Vagina (tissue), 2 donors: ENCODE measurements around the gene CHRM5. TPM values are rescaled to one million over a fixed set of nuclear protein-coding genes. Genes with fewer than 3 reads are reported as not detected.
"Not testable (repeated sequence)": the region's sequence is repeated elsewhere in the genome, so short reads cannot be mapped to it uniquely, and the experiment has no call there.

Source experiments
- DNase-seq, 2 donors: peaks; one replicate each; pipeline ENCODE4 v3.0.0-alpha.2; 2017; ENCODE audit errors: extremely low spot score in 2 of 2
- H3K27ac ChIP-seq: fragments of 200-600 bp; sonication (generic); one replicate; pipeline ENCODE4 v1.5.1; 2019
- H3K27me3 ChIP-seq: fragments of 200-600 bp; sonication (generic); one replicate; pipeline ENCODE4 v1.5.1; 2019
- H3K36me3 ChIP-seq, 2 donors: fragments of 200-600 bp; sonication (generic); one replicate each; pipeline ENCODE4 v1.5.1; 2017 to 2019
- H3K4me1 ChIP-seq: fragments of 200-600 bp; sonication (generic); one replicate; pipeline ENCODE4 v1.5.1; 2019
- H3K4me3 ChIP-seq, 2 donors: fragments of 200-600 bp; sonication (generic); 1 replicate in 1 of 2; 2 replicates in 1 of 2; pipeline ENCODE4 v1.5.1; 2016 to 2019
- H3K9me3 ChIP-seq: fragments of 200-600 bp; sonication (generic); one replicate; pipeline ENCODE4 v1.5.1; 2019
- CTCF ChIP-seq, 3 experiments: fragments of 450-650 bp in 2 of 3; fragments of 200-600 bp in 1 of 3; sonication (generic) in 1 of 3; IDR thresholded peaks; one replicate each; pipeline ENCODE4 v1.5.1; 2017 to 2019; ENCODE audit warnings: antibody characterized with exemption in 3 of 3, mild to moderate bottlenecking in 2 of 3, moderate library complexity in 2 of 3
- POLR2A ChIP-seq, 2 donors: fragments of 450-650 bp; IDR thresholded peaks; one replicate each; pipeline ENCODE4 v1.6.1; 2017; ENCODE audit warnings: antibody characterized with exemption in 2 of 2, mild to moderate bottlenecking in 2 of 2, moderate library complexity in 2 of 2
- POLR2AphosphoS5 ChIP-seq, 2 donors: sonication (generic); formaldehyde crosslinking; IDR thresholded peaks; one replicate each; pipeline ENCODE4 v1.9.0; 2017; ENCODE audit warnings: antibody characterized with exemption in 2 of 2, mild to moderate bottlenecking in 2 of 2, low read depth in 1 of 2; ENCODE audit not compliant: insufficient read depth in 1 of 2
- intact Hi-C: fragments of 100-400 bp; cut with DNase I; formaldehyde crosslinking; loops from one replicate; pipeline ENCODE4 v1.15.1; 2023
- total RNA-seq: library from RNA; depleted of rRNA; stranded (reverse); fragments of >200 nt; gene quantifications from one replicate; pipeline ENCODE4 v1.2.3, GENCODE V29; 2016

The CHRM5 gene
- total RNA-seq, 1 donor from 2014 or later, result not detected

GRCh38 chr15:33985751-33986150, 17.5 kb downstream of the CHRM5 start:
- no peak for TF ChIP-seq POLR2A (IDR thresholded peaks at IDR 0.05)
- TF ChIP-seq CTCF (IDR thresholded peaks at IDR 0.05), result no peak
- Histone ChIP-seq H3K9me3 (no peaks in the 10 kb centered on the region), H3K4me3 (no peak overlapping the region), H3K4me1 (no peaks in the 10 kb centered on the region), H3K36me3 (no peaks in the 10 kb centered on the region), H3K27ac (no peak overlapping the region), H3K27me3 (no peaks in the 10 kb centered on the region)
- no peak for DNase-seq
- intact Hi-C loops, result no loop called here

DNA sequence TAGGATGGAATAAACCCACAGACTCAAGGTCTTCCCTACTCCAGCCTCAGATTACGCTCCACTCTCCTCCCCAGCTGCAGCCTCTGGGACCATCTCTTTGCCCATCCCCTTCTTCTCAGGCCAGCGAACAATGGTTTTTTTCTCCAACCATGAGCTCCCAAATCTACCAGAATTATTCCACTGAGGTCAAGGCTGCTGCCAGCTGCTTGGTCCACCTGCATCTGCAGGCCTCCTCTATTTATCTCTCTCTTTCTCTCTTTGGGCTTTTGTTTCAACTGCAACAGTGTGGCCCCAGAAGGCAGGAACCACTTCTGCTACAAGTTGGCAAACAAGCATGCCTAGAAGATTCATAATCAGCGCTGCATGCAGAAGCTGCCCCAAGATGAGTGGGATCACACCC, 19.1 kb downstream of the CHRM5 start:
- no peak for DNase-seq
- H3K4me3 ChIP-seq, result no peak overlapping the region
- H3K27ac ChIP-seq, result no peak overlapping the region
- no peaks in the 10 kb centered on the region for H3K27me3 ChIP-seq
- TF ChIP-seq CTCF (IDR thresholded peaks at IDR 0.05), result no peak
- TF ChIP-seq POLR2A (IDR thresholded peaks at IDR 0.05), result no peak
- TF ChIP-seq POLR2AphosphoS5 (IDR thresholded peaks at IDR 0.05; ENCODE audit: insufficient read depth in 1 of 2, low read depth in 1 of 2), result no peak
- H3K9me3 ChIP-seq, result no peaks in the 10 kb centered on the region
- H3K4me1 ChIP-seq, result no peaks in the 10 kb centered on the region
- intact Hi-C loops, result no loop called here
- no peaks in the 10 kb centered on the region for H3K36me3 ChIP-seq

DNA sequence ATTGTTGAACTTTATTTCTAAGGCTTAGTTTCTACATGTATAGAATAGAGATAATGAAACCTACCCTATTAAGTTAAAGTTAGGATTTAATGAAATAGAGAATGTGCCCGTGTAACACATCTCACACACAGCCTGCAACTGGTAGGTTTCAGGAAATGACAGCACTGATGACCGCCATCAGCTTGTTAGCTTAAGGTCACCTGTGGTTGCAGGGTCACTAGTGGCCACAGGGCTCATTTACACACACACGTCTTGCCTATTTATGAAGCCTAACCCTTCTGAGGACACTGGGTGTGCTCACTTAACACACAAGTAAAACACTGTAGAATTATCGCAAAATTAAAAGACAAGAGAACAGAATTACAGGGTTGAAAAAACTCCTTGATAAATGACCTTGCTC, 20.1 kb downstream of the CHRM5 start:
- Histone ChIP-seq H3K27me3 (no peaks in the 10 kb centered on the region), H3K36me3 (no peaks in the 10 kb centered on the region), H3K4me3 (no peak overlapping the region), H3K4me1 (no peaks in the 10 kb centered on the region), H3K27ac (no peak overlapping the region), H3K9me3 (no peaks in the 10 kb centered on the region)
- intact Hi-C loops, result no loop called here
- no peak for TF ChIP-seq POLR2A (IDR thresholded peaks at IDR 0.05)
- no peak for TF ChIP-seq CTCF (IDR thresholded peaks at IDR 0.05)
- TF ChIP-seq POLR2AphosphoS5 (IDR thresholded peaks at IDR 0.05; ENCODE audit: insufficient read depth in 1 of 2, low read depth in 1 of 2), result no peak
- DNase-seq, result no peak

GRCh38 chr15:33994005-33994615, 25.8 kb downstream of the CHRM5 start:
- no peak overlapping the region for H3K4me3 ChIP-seq
- H3K36me3 ChIP-seq, result no peaks in the 10 kb centered on the region
- intact Hi-C loops, result no loop called here

GRCh38 chr15:33995666-33996065, 27.4 kb downstream of the CHRM5 start:
- DNase-seq, H3K27ac ChIP-seq, H3K27me3 ChIP-seq, H3K4me3 ChIP-seq, H3K9me3 ChIP-seq, H3K36me3 ChIP-seq, H3K4me1 ChIP-seq, intact Hi-C loops: not testable (repeated sequence)

More at GRCh38 chr15:33994005-33994615, 25.8 kb downstream of the CHRM5 start:
- no peaks in the 10 kb centered on the region for H3K4me1 ChIP-seq
- H3K27ac ChIP-seq, result no peak overlapping the region
- no peaks in the 10 kb centered on the region for H3K27me3 ChIP-seq
- TF ChIP-seq POLR2A (IDR thresholded peaks at IDR 0.05) (no peak), POLR2AphosphoS5 (IDR thresholded peaks at IDR 0.05; ENCODE audit: insufficient read depth in 1 of 2, low read depth in 1 of 2) (no peak), CTCF (IDR thresholded peaks at IDR 0.05) (no peak)
- no peak for DNase-seq
- no peaks in the 10 kb centered on the region for H3K9me3 ChIP-seq
